Bronchial epithelial cell (primary cell): Measurements from ENCODE around the gene USP17L30. TPM values are rescaled to one million over a fixed set of nuclear protein-coding genes. Genes with fewer than 3 reads are reported as not detected.
"Not testable (repeated sequence)": the region's sequence is repeated elsewhere in the genome, so short reads cannot be mapped to it uniquely, and the experiment has no call there.

Experiments
- DNase-seq: peaks from one replicate; pipeline ENCODE4 v3.0.0-alpha.2; 2010; ENCODE audit warnings: low read depth
- FAIRE-seq: peaks from 2 replicates; lab custom pipeline; 2011; peaks lifted over from hg19 to GRCh38; lab: Jason Lieb, UNC
- H3K27me3 ChIP-seq: 2 replicates; pipeline ENCODE4 v1.5.1; 2011; ENCODE audit warnings: low read length; ENCODE audit not compliant: control insufficient read depth, insufficient read depth
- H3K36me3 ChIP-seq: 2 replicates; pipeline ENCODE4 v1.5.1; 2011; ENCODE audit warnings: low read length; ENCODE audit not compliant: control insufficient read depth, insufficient read depth
- H3K4me3 ChIP-seq: 2 replicates; pipeline ENCODE4 v1.5.1; 2011; ENCODE audit warnings: mild to moderate bottlenecking, low read depth, low read length, control low read depth
- total RNA-seq: library from RNA; depleted of rRNA; stranded (reverse); fragments of >200 nt; gene quantifications from 2 replicates; pipeline ENCODE4 v1.2.1, GENCODE V29; 2014
- TF ChIP-seq, protein P1 (sequence below): IDR thresholded peaks from 2 replicates; pipeline ENCODE4 v1.5.1; 2011; ENCODE audit warnings: mild to moderate bottlenecking, moderate library complexity, low read length, control low read depth, inconsistent platforms; ENCODE audit not compliant: insufficient read depth, severe bottlenecking

The USP17L30 gene
- total RNA-seq, 1 donor from 2014 or later: not detected

- no peaks in the 10 kb centered on the region for H3K27me3 ChIP-seq
- TF ChIP-seq, protein P1, sequence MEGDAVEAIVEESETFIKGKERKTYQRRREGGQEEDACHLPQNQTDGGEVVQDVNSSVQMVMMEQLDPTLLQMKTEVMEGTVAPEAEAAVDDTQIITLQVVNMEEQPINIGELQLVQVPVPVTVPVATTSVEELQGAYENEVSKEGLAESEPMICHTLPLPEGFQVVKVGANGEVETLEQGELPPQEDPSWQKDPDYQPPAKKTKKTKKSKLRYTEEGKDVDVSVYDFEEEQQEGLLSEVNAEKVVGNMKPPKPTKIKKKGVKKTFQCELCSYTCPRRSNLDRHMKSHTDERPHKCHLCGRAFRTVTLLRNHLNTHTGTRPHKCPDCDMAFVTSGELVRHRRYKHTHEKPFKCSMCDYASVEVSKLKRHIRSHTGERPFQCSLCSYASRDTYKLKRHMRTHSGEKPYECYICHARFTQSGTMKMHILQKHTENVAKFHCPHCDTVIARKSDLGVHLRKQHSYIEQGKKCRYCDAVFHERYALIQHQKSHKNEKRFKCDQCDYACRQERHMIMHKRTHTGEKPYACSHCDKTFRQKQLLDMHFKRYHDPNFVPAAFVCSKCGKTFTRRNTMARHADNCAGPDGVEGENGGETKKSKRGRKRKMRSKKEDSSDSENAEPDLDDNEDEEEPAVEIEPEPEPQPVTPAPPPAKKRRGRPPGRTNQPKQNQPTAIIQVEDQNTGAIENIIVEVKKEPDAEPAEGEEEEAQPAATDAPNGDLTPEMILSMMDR: no peak
- DNase-seq: peak; percentile 50
- H3K36me3 ChIP-seq: no peaks in the 10 kb centered on the region
- no peak for FAIRE-seq
- H3K4me3 ChIP-seq: no peak overlapping the region
These were observed 21.2 kb downstream of the USP17L30 start for GRCh38 chr4:9384126-9384525.

GRCh38 chr4:9389001-9389400, 26.1 kb downstream of the USP17L30 start:
- DNase-seq, H3K36me3 ChIP-seq, FAIRE-seq: not testable (repeated sequence)

GRCh38 chr4:9405774-9406173, 42.8 kb downstream of the USP17L30 start:
- not testable (repeated sequence) for DNase-seq, H3K4me3 ChIP-seq, FAIRE-seq, H3K27me3 ChIP-seq, H3K36me3 ChIP-seq

More at GRCh38 chr4:9389001-9389400, 26.1 kb downstream of the USP17L30 start:
- H3K4me3 ChIP-seq, H3K27me3 ChIP-seq: not testable (repeated sequence)

DNA sequence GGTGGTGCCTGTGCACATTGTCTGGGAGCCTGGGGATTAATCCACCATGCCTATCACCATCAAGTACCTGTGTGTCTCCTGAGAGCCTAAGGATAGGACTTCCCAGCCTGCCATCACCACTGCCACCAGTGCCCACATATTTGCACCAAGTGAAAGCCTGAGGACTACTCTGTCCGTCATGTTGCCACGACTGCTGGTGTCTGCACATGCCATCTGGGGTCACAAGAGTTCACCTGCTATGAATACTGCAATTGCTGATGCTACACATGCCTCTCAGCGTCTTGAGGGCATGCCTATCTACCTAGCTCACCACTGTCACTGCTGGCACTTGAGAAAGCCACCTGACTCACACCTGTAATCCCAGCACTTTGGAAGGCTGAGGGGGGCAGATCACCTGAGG, 43.6 kb downstream of the USP17L30 start:
- not testable (repeated sequence) for H3K36me3 ChIP-seq, DNase-seq, H3K27me3 ChIP-seq, FAIRE-seq, H3K4me3 ChIP-seq

DNA sequence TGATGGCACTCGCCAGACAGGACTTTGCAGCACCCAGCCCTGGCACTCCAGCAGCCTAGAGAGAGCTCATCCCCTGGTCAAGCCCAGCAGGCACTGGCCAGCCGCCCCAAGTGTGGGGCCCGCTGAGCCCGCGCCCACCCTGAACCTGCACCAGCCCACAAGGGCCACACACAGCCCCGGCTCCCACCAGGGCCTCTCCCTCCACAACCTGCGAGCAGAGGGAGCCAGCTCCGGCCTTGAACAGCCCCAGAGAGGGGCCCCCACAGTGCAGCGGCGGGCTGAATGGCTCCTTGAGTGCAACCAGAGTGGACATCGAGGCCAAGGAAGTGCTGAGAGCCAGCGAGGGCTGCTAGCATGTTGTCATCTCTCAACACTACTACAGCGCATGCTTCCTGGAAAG, 46.9 kb downstream of the USP17L30 start:
- DNase-seq (no peak), FAIRE-seq (no peak)
- H3K27me3 ChIP-seq: no peaks in the 10 kb centered on the region
- no peaks in the 10 kb centered on the region for H3K36me3 ChIP-seq
- TF ChIP-seq, protein P1: no peak
- H3K4me3 ChIP-seq: no peak overlapping the region

Other genes starting within 250 kb of the USP17L30 start
- gene FAM90A26, start 192.7 kb upstream of the USP17L30 start, total RNA-seq: not detected in 2 replicates
- not detected in 2 replicates for gene USP17L10, start 152.5 kb upstream of the USP17L30 start, total RNA-seq
- not detected in 2 replicates for gene USP17L11, start 147.7 kb upstream of the USP17L30 start, total RNA-seq
- not detected in 2 replicates for gene USP17L12, start 143.0 kb upstream of the USP17L30 start, total RNA-seq
- gene USP17L13, start 138.2 kb upstream of the USP17L30 start, total RNA-seq: not detected in 2 replicates
- not detected in 2 replicates for gene USP17L15, start 128.7 kb upstream of the USP17L30 start, total RNA-seq
- not detected in 2 replicates for gene USP17L17, start 119.2 kb upstream of the USP17L30 start, total RNA-seq
- not detected in 2 replicates for gene USP17L18, start 114.5 kb upstream of the USP17L30 start, total RNA-seq
- gene USP17L19, start 109.8 kb upstream of the USP17L30 start, total RNA-seq: not detected in 2 replicates
- gene USP17L20, start 105.0 kb upstream of the USP17L30 start, total RNA-seq: not detected in 2 replicates
- not detected in 2 replicates for gene USP17L21, start 100.3 kb upstream of the USP17L30 start, total RNA-seq
- gene USP17L22, start 95.5 kb upstream of the USP17L30 start, total RNA-seq: not detected in 2 replicates
- not detected in 2 replicates for gene USP17L24, start 38.0 kb upstream of the USP17L30 start, total RNA-seq
- not detected in 2 replicates for gene USP17L25, start 33.2 kb upstream of the USP17L30 start, total RNA-seq
- gene USP17L26, start 28.5 kb upstream of the USP17L30 start, total RNA-seq: not detected in 2 replicates
- not detected in 2 replicates for gene USP17L5, start 23.7 kb upstream of the USP17L30 start, total RNA-seq
- not detected in 2 replicates for gene USP17L27, start 19.0 kb upstream of the USP17L30 start, total RNA-seq
- not detected in 2 replicates for gene USP17L28, start 14.2 kb upstream of the USP17L30 start, total RNA-seq
- not detected in 2 replicates for gene USP17L29, start 9.5 kb upstream of the USP17L30 start, total RNA-seq
- not detected in 2 replicates for gene DEFB131A, start 81.3 kb downstream of the USP17L30 start, total RNA-seq